Kidney (tissue), 14 donors: ENCODE data around the gene RGS12. TPM values are rescaled to one million over a fixed set of nuclear protein-coding genes. Genes with fewer than 3 reads are reported as not detected.

Experiments used
- DNase-seq, 5 donors: peaks; one replicate each; pipeline ENCODE4 v3.0.0-alpha.2; 2013 to 2020
- FAIRE-seq: peaks from 2 replicates; lab custom pipeline; 2012; peaks lifted over from hg19 to GRCh38; lab: Jason Lieb, UNC
- H3K27ac ChIP-seq, 2 donors: one replicate each; pipeline ENCODE4 v1.7.0; 2013; ENCODE audit warnings: low read depth in 2 of 2, low read length in 2 of 2, inconsistent platforms in 1 of 2
- H3K27me3 ChIP-seq: one replicate; pipeline ENCODE4 v1.7.1; 2013; ENCODE audit warnings: low read length, inconsistent platforms; ENCODE audit not compliant: control insufficient read depth, insufficient read depth
- H3K36me3 ChIP-seq, 3 donors: one replicate each; pipeline versions ENCODE4 v1.7.0 to v1.7.1; 2013; ENCODE audit warnings: low read length in 3 of 3, control low read depth in 1 of 3, inconsistent platforms in 1 of 3; ENCODE audit not compliant: insufficient read depth in 3 of 3, control insufficient read depth in 2 of 3
- H3K4me1 ChIP-seq, 3 donors: one replicate each; pipeline versions ENCODE4 v1.7.0 to v1.7.1; 2013; ENCODE audit warnings: low read length in 3 of 3, inconsistent platforms in 1 of 3, low read depth in 1 of 3; ENCODE audit not compliant: control insufficient read depth in 2 of 3, insufficient read depth in 2 of 3
- H3K4me3 ChIP-seq, 3 donors: one replicate each; pipeline versions ENCODE4 v1.7.0 to v1.8.1; 2013; ENCODE audit warnings: low read length in 3 of 3, control low read depth in 1 of 3, inconsistent platforms in 1 of 3
- H3K9ac ChIP-seq, 3 donors: one replicate each; pipeline versions ENCODE4 v1.7.0 to v1.7.1; 2013; ENCODE audit warnings: low read length in 3 of 3, control low read depth in 1 of 3, inconsistent platforms in 1 of 3
- H3K9me3 ChIP-seq, 3 donors: one replicate each; pipeline versions ENCODE4 v1.7.0 to v1.7.1; 2013; ENCODE audit warnings: low read length in 3 of 3, control low read depth in 1 of 3, inconsistent platforms in 1 of 3; ENCODE audit not compliant: control insufficient read depth in 2 of 3, insufficient read depth in 1 of 3
- intact Hi-C: fragments of 100-400 bp; cut with DNase I; formaldehyde crosslinking; loops from one replicate; pipeline ENCODE4 v1.11.1; 2022
- polyA plus RNA-seq: library from polyadenylated mRNA; stranded (reverse); fragments of 350-450 nt; fragmentation: Illumina TruSeq; extraction: RNeasy Lipid Tissue Mini Kit (QIAGEN cat#74804); gene quantifications from one replicate; pipeline ENCODE4 v1.2.3, GENCODE V29; 2014; ENCODE audit warnings: low read depth, low replicate concordance; ENCODE audit not compliant: insufficient read depth
- total RNA-seq: library from RNA; stranded (reverse); fragmentation: NEBNext Ultra II Directional; extraction: Animal tissue kit (Norgen Biotek cat#: 25700); gene quantifications from one replicate; pipeline ENCODE4 v1.2.1, GENCODE V29; 2021
- TF ChIP-seq, protein P1 (sequence below): IDR thresholded peaks from 3 replicates; pipeline ENCODE4 v1.5.1; 2012; ENCODE audit warnings: mild to moderate bottlenecking, moderate library complexity, borderline replicate concordance; ENCODE audit not compliant: insufficient read depth; ENCODE audit errors: extremely low read depth
- donor health status: control.
- donor health status: control.
- donor health status: control.
- donor health status: control.
- donor health status: control.
- donor health status: DM: yes; HTN: yes; CAD: no.
- donor health status: Normal renal cell carcinoma (clear cell type).

The RGS12 gene
- total and polyA plus RNA-seq, 2 donors from 2014 or later = 18.0 to 35.5 TPM

DNA sequence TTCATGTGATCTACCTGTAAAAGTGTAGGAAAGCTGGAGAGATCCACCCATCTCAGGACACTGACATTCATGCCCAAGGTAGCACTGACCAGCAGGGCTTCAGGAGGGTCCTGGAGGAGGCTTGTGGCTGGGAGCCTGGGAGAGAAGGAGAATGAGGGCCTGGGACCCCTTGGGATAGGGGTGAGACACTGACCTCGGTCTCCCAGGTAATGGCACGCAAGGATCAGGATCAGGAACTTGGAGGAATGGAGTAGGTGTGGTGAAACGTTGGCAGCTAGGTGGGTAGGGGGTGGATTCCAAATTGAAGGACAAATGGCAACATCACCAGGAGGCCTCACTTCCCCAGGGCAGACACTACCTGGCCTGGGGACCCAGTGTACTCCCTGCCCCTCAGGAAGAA is 12.4 kb upstream of the RGS12 start:
- no peak overlapping the region for H3K9ac ChIP-seq
- TF ChIP-seq, protein P1, sequence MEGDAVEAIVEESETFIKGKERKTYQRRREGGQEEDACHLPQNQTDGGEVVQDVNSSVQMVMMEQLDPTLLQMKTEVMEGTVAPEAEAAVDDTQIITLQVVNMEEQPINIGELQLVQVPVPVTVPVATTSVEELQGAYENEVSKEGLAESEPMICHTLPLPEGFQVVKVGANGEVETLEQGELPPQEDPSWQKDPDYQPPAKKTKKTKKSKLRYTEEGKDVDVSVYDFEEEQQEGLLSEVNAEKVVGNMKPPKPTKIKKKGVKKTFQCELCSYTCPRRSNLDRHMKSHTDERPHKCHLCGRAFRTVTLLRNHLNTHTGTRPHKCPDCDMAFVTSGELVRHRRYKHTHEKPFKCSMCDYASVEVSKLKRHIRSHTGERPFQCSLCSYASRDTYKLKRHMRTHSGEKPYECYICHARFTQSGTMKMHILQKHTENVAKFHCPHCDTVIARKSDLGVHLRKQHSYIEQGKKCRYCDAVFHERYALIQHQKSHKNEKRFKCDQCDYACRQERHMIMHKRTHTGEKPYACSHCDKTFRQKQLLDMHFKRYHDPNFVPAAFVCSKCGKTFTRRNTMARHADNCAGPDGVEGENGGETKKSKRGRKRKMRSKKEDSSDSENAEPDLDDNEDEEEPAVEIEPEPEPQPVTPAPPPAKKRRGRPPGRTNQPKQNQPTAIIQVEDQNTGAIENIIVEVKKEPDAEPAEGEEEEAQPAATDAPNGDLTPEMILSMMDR = no peak
- no peak for DNase-seq
- H3K27ac ChIP-seq = no peak overlapping the region
- H3K9me3 ChIP-seq = no peaks in the 10 kb centered on the region
- no peaks in the 10 kb centered on the region for H3K36me3 ChIP-seq
- FAIRE-seq = no peak
- no peak overlapping the region for H3K4me3 ChIP-seq
- H3K27me3 ChIP-seq = no peaks in the 10 kb centered on the region
- H3K4me1 ChIP-seq = no peaks in the 10 kb centered on the region
- intact Hi-C loops = no loop called here

DNA sequence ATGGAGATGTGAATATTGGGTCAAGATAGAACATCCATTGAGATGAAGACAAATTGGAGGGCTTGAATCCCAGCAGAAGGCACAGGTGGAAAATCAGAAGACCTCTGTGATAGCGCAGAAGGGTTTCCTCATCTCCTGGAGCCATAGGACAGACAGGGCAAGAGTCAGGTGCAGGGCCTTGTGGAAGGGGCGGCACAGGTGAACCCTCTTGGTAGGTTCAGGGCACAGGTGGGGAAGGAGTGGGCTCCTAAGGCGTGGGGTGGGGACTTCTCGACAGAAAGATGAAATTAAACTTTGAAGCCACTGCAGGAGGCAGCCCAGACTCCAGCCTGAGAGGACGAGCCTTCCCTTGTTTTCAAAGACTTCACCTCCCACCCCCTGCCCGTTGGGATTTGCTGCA is 9.3 kb upstream of the RGS12 start:
- intact Hi-C loops = no loop called here
- Histone ChIP-seq H3K4me1 (no peaks in the 10 kb centered on the region), H3K9ac (no peak overlapping the region), H3K27ac (no peak overlapping the region), H3K36me3 (no peaks in the 10 kb centered on the region), H3K4me3 (no peak overlapping the region), H3K9me3 (no peaks in the 10 kb centered on the region), H3K27me3 (no peaks in the 10 kb centered on the region)
- DNase-seq (no peak), FAIRE-seq (no peak)
- TF ChIP-seq, protein P1 = no peak

DNA sequence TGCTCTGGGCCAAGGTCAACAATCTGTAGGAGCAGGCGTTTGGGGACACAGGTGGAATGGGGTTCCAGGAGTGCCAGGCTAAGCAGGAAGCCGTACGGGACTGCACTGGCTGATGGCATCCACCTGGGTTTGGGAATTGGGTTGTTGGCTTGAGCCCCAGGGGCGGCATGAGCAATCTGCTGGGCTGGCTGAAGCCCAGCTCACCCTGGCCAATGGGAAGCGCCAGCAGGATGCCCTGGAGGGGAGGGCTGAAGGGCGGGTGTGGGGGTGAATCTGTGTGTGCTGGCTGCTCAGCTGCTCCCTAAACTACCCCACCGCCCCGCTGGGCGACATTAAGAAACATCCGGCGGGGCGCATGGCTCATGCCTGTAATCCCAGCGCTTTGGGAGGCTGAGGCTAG is 8.9 kb upstream of the RGS12 start:
- DNase-seq (peak in 1 of 5 donors; percentile 61), FAIRE-seq (no peak)
- TF ChIP-seq, protein P1 = no peak
- Histone ChIP-seq H3K9me3 (no peaks in the 10 kb centered on the region), H3K27ac (no peak overlapping the region), H3K36me3 (no peaks in the 10 kb centered on the region), H3K9ac (no peak overlapping the region), H3K4me3 (no peak overlapping the region), H3K4me1 (no peaks in the 10 kb centered on the region), H3K27me3 (no peaks in the 10 kb centered on the region)
- intact Hi-C loops = no loop called here

DNA sequence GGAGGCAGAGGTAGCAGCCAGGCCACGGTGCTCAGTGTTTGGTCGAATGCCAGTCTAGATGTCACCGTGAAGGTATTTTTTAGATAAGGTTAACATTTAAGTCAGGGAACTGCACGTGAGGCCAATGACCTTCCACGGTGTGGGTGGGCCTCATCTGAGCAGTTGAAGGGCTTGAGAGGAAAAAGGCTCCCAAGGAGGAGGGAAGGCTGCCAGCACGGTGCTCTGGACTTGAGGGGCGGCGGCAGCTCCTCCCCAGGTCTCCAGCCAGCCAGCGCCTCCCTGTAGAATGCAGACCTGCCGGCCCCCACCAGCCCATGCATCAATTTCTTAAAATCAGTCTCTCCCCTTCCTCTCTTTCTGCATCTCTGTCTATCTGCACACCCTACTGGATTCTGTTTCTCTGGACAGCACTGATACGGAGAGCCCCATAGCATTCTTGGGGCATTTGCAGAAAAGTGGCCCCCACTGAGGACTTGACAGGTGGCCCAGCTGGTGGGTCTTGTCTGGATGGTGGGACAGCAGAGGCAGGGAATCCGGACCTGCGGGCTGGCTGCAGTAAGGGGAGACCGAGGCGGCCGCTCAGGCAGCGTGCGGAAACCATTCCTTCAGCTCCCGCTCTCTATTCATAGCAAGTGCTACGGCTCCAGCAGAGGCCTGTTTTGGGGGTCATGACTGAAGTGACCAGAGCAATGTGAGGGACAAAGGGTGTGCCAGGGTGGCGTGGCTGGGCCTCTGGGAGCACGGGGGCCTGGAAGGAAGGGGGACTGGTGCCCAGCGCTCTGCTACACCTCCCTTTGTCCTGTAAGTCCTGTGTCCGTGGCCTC is 7.9 kb upstream of the RGS12 start:
- Histone ChIP-seq H3K4me3 (no peak overlapping the region), H3K9me3 (no peaks in the 10 kb centered on the region), H3K36me3 (no peaks in the 10 kb centered on the region), H3K4me1 (no peaks in the 10 kb centered on the region), H3K9ac (no peak overlapping the region), H3K27ac (no peak overlapping the region), H3K27me3 (no peaks in the 10 kb centered on the region)
- FAIRE-seq (no peak), DNase-seq (peak in 2 of 5 donors; percentile 37 to 61)
- TF ChIP-seq, protein P1 = no peak
- intact Hi-C loops = no loop called here
